ENCODE results near the gene SLIT1. TPM values are rescaled to one million over a fixed set of nuclear protein-coding genes. Genes with fewer than 3 reads are reported as not detected.

SLIT1 gene
- total and polyA plus RNA-seq, 2 of the 8 experiments (the other 6 are each of a cell fraction or from before 2014, with no cell fraction given), result 0.70 to 0.88 TPM

DNA sequence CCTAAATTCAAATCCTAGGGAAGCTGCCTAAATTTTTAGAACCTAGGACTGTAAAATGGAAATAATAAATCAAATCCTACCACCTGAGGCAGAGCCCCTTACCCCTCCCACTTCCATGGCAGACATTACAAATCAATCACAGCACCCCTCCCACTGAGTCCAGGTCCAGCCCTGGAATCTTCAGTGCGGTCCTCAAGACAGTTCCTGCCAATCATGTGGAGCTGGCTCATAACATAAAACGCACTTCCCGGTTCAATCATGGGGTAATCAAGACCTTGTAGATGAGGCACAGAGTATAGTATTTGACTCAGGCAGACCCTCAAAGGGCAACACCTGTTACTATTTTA, 157.0 kb downstream of the SLIT1 start (continued):
- TF ChIP-seq CBX8 (IDR thresholded peaks at IDR 0.05; ENCODE audit: borderline replicate concordance, low read depth, low read length), result no peak

Data from H1 (cell line).